ENCODE data around the gene TRIB2.

DNA sequence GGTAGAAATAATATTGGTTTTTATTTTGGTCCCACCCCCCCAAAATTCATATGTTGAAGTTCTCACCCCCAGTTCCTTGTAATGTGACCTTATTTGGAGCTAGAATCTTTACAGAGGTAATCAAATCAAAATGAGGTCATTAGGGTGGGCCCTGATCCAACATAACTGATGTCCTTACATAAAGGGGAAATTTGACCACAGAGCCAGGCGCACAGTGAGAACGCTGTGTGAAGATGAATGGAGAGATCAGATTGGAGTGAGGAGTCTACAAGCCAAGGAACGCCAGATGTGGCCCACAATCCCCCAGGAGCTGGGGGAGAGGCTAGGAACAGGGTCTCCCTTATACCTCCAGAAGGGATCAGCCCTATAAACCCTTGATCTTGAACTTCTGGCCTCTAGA lies 31.6 kb upstream of the TRIB2 start:
- TF ChIP-seq, protein P1, sequence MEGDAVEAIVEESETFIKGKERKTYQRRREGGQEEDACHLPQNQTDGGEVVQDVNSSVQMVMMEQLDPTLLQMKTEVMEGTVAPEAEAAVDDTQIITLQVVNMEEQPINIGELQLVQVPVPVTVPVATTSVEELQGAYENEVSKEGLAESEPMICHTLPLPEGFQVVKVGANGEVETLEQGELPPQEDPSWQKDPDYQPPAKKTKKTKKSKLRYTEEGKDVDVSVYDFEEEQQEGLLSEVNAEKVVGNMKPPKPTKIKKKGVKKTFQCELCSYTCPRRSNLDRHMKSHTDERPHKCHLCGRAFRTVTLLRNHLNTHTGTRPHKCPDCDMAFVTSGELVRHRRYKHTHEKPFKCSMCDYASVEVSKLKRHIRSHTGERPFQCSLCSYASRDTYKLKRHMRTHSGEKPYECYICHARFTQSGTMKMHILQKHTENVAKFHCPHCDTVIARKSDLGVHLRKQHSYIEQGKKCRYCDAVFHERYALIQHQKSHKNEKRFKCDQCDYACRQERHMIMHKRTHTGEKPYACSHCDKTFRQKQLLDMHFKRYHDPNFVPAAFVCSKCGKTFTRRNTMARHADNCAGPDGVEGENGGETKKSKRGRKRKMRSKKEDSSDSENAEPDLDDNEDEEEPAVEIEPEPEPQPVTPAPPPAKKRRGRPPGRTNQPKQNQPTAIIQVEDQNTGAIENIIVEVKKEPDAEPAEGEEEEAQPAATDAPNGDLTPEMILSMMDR (IDR thresholded peaks at IDR 0.05) = no peak
- TF ChIP-seq EZH2 (IDR thresholded peaks at IDR 0.05) = no peak
